Erythroblast (primary cell): ENCODE data around the gene STX2.
"Not testable (repeated sequence)": the region's sequence is repeated elsewhere in the genome, so short reads cannot be mapped to it uniquely, and the experiment has no call there.

Source experiments
- DNase-seq, 2 experiments: peaks; one replicate each; lab custom pipeline; 2025; lab: John Stamatoyannopoulos, UW
- GATA1 ChIP-seq: IDR thresholded peaks from 2 replicates; pipeline ENCODE4 v1.6.1; 2011; ENCODE audit warnings: low read depth, mild to moderate bottlenecking, control low read depth, low read length, moderate library complexity
- POLR2A ChIP-seq: IDR thresholded peaks from 2 replicates; pipeline ENCODE4 v1.6.1; 2011; ENCODE audit warnings: mild to moderate bottlenecking, low read length

The STX2 gene

DNA sequence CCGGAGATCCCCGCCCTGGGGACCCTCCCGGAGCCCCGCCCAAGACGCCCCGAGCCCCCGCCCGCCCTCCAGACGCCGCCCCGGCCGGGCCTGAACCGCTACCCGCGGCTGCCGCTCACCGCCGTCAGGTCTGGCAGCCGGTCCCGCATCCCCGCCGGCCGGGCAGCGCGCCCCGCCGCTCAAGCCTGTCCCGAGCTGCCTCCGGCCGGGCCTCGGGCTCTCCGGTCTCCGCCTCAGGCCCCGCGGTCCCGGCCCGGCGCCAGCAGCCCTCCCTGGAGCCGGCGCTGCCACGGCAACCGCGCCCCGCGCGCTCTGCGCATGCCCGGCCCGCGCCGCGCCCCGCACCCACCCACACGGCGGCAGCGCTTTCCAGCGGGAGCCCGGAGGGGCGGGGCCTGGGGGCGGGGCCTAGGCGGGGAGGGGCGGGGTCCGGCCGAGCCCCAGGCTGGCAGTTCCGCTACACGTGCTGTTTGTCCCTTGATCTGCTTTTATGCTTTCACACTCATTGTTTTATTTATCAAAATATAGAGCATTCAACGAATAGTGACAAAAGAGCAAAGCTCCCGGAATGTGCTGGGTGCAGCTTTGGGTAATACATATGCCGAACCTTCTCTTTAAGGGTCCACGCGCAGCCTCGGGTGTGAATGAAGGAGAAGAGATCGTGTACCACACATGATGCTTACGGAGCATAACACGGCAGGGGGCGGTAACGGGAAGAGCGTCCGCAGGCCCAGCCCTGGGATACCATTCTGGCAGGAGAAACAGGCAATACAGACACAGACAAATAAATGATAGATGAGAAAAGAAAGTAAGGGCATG lies at the start of gene STX2:
STX2 (minus strand) TSS at position 300 of the 819 bp plus-strand sequence; CDS start at position 149, 151 bp downstream.
- peak; percentile 89 to 95 for DNase-seq
- no peak for TF ChIP-seq POLR2A

DNA sequence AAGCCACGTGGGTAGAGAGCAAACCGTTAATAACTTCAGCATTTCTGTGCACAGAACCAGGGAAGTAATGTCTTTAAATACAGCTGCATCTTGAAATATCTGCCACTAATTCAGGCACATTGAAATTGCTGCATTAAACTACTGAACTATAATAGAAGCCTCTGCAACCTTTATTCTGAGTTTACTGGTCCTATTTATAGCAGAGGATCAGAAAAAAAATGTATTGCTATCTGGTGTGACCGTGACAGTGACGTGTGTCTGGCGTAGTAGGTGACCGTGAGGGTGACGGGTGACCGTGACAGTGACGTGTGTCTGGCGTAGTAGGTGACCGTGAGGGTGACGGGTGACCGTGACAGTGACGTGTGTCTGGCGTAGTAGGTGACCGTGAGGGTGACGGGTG lies 48.1 kb upstream of the STX2 start:
- not testable (repeated sequence) for DNase-seq

DNA sequence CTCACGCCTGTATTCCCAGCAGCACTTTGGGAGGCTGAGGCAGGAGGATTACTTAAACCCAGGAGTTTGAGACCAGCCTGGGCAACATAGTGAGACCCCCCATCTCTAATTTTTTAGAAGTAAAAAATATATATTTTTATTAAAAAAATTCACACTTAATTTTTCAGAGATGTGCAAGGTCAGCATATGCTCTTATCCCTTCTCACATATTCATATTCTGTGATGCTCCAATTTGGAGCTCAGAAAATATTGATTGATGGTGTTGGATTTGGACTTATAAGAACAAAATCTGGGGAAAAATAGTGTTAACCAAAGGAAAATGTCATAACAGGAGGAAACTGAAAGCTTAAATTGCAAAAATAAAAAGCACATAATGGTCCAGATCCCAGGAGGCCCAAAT lies 42.5 kb upstream of the STX2 start:
- no peak for DNase-seq
- no peak for TF ChIP-seq POLR2A
- TF ChIP-seq GATA1: no peak

DNA sequence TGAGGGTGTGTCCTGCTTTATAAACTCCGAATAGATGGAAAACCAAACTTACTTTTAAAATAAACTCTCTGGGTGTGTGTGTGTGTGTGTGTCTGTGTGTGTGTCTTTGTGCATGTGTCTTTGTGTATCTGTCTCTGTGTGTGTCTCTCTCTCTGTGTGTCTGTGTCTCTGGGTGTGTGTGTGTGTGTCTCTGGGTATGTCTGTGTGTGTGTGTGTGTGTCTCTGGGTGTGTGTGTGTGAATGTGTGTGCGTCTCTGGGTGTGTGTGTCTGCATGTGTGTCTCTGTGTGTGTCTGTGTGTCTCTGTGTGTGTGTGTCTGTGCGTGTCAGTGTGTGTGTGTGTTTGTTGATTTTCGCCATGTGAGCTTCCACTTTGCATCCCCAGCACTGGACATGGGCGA lies 42.0 kb upstream of the STX2 start:
- TF ChIP-seq POLR2A: no peak
- no peak for TF ChIP-seq GATA1
- no peak for DNase-seq

DNA sequence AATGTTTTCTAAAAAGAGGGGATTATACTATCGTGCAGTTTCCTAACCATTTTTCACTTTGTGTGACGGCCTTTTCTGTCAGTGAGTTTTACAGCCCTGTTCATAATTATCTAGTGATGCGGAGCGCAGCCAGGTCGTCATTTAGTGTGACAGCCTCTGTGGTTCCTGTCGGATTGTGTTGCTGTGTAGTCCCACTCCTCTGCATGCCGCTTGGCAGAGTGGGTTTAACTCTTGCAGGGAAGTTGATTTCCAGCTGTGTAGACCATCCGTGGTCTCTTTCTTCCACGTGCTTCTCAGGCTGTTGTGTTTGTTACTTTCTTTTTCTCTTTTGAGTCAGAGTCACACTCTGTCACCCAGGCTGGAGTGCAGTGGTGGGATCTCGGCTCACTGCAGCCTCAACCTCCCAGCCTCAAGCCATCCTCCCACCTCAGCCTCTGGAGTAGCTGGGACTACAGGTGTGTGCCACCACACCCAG lies 41.4 kb upstream of the STX2 start:
- no peak for DNase-seq
- no peak for TF ChIP-seq GATA1
- TF ChIP-seq POLR2A: no peak

DNA sequence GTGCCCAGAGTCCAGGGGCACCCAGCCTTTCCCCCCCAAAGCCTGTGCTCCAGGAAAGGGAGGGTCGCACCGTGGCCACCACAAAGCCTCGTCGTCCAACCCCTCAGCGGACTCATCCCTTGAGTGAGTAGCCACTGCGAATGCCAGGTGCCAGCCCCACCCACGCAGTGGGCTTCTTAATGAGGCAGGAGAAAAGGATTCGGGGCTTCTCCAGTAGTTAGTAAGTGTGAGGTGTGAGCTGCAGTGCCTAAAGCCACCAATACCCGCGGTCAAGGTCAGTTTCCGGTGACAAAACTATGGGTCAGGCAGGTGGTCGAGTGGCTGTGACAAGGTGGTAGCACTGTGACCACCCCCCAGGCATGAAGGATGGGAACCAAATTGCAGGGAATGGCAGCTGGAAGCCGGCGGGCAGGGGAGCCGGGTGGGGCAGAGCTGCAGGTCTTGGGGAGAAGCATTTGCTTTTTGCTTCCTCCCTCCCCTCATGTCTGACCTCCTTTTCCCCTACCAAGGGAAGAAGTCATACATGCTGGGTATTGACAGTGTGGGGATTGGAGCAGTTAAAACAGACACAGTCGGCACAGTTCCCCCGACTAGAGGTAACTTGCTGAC lies 40.8 kb upstream of the STX2 start:
- no peak for TF ChIP-seq POLR2A
- TF ChIP-seq GATA1: no peak
- DNase-seq: no peak

DNA sequence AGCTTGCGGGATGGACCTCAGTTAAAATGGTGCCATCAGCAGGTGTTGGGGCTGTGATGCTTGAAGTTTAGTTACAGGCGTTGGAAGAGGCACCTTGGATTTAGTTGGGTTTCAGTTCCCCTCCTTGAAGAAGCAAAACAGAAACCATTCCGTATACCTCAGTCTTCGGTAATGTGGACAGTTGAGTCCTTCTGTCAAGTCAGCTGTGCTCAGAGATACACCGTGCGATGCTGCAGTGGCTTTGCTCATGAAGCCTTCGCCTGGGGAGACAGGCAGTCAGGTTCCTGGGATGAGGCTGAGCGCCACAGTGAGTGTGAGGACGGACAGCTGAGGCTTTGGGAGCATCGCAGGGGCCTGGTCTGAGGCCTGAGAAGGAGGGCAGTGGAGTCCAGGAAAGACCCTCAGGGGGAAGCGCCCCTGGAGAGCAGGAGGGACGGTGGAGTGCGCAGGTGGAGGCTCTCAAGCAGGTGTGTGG lies 40.2 kb upstream of the STX2 start:
- no peak for TF ChIP-seq GATA1
- DNase-seq: peak in 1 of 2 experiments; percentile 28

DNA sequence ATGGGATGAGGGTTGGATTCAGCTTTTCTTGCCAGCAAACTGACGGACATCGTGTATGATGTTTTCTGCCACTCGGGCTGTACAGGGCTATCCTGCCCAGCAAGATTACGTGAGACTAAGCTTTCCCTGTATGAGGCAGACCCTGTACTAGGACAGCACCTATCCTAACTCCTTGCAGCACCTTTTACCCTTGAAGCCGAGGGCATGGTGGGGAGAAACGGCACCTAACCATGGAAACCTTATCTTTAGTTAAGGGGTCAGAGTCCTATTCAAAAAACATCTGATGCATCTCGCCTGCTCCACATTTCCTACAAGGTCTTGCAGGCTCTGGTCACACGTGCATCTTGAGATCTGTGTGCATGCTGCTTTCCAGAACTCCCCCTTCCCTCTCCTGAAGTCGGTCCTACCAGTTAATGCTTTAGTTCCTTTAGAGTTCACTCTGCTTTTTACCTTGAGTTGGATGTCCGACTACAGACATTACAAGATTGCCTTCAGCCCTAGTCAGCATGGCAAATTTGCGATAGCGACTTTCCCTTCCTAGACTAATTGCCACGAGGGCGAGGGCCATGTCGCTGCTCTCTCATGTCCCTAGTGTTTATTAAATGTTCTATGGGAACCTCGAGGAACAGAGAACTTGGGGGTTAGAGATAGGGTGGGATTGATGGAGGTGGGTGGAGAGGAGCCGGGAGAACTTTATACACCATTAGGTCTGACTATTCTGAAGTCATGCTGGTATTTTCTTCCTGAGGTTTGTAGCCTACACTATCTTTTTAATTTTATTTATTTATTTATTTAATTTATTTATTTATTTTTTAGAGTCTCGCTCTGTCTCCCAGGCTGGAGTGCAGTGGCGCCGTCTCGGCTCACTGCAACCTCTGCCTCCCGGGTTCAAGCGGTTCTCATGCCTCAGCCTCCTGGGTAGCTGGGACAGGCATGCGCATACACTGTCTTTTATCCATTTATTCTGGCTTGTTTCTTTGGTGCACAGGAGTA lies 39.4 kb upstream of the STX2 start:
- DNase-seq: peak; percentile 9 to 38
- TF ChIP-seq POLR2A (no peak), GATA1 (no peak)

DNA sequence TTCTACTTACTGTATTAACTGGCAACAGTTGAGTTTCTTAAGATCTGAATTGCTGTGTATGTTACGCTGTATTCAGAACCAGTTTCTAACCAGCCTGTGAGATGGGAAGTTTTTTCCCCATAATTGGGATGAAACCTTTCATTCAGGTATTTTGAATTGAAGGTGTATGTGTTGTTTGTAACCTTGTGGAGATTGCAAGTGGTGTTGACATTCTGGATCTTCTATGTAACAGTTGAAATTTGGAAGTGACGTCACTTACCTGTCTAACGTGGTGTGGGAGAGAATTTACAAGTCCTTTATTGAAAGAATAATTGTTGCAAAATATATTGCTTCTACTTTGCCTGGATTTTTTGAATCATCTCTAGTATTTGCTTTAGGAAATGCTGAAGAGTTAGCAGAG lies 38.3 kb upstream of the STX2 start:
- DNase-seq: no peak
- TF ChIP-seq POLR2A: no peak
- TF ChIP-seq GATA1: no peak

DNA sequence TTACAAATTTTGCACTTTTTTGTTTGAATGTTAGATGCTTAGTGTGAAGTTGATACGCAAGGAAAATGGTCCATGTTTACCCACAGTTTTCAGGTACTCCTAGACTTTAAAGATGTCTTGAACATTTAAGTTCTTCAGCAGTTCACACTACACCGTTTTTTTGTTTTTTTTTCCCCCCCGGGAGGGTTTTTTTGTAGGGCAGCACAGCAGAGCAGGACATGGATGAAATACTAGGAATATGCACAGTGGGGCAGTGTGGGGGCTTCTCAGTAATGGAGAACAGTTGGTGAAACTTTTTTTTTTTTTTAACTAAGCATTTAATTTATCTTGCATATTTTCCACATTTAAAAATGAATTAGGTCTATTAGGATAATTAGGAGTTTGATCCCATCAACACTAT lies 37.7 kb upstream of the STX2 start:
- TF ChIP-seq POLR2A: no peak
- TF ChIP-seq GATA1: no peak
- no peak for DNase-seq

DNA sequence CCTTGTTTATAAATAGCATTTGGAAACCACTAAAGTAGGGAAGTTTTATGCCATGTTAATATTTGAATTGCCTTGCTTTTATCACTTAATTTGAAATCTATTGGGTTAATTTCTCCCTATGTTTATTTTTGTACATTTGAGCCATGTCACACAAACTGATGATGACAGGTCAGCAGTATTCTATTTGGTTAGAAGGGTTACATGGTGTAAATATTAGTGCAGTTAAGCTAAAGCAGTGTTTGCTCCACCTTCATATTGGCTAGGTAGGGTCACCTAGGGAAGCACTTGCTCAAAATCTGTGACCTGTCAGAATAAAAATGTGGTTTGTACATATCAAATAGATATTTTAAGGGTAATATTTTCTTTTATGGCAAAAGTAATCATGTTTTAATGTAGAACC lies 37.2 kb upstream of the STX2 start:
- TF ChIP-seq POLR2A (no peak), GATA1 (no peak)
- DNase-seq: no peak

DNA sequence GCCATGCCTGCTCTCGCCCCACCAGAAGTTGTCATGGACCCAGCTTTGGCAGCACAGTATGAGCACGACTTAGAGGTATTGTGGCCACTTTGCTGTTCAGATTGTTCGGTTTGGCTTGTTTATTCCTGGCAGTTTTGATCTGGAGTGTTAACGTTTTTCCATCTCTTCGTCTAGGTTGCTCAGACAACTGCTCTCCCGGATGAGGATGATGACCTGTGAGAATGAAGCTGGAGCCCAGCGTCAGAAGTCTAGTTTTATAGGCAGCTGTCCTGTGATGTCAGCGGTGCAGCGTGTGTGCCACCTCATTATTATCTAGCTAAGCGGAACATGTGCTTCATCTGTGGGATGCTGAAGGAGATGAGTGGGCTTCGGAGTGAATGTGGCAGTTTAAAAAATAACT lies 36.7 kb upstream of the STX2 start:
- DNase-seq: not testable (repeated sequence)

DNA sequence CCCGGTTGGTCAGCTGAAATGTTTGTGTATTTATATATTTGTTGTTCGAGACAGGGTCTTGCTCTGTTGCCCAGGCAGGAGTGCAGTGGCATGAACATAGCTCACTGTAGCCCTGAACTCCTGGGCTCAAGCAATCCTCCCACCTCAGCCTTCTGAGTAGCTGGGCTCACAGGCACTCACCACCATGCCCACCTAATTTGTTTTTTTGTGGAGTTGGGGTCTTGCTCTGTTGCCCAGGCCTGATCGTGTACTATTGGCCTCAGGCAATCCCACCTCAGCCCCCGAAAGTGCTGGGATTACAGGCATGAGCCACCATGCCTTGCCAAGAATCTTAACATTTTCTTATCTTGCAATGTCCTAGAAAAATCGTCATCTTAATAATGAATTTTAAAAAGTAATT lies 36.1 kb upstream of the STX2 start:
- DNase-seq: no peak
- TF ChIP-seq GATA1 (no peak), POLR2A (no peak)

DNA sequence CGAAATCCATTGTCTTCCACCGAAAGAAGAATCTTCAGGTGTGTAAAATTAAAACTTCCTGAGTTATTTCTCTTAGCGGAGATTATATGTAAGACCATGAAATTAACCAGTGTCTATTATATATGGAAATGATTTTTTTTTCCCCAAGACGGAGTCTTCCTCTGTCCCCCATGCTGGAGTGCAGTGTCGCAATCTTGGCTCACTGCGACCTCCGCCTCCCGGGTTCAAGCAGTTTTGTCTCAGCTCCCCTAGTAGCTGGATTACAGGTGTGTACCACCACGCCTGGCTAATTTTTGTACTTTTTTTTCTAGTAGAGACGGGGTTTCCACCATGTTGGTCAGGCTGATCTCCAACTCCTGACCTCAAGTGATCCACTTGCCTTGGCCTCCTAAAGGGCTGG lies 35.6 kb upstream of the STX2 start:
- no peak for DNase-seq
- TF ChIP-seq GATA1: no peak
- no peak for TF ChIP-seq POLR2A
